HuH-7 (cell line): ENCODE measurements around the gene LLGL2.
"Not testable (repeated sequence)": the region's sequence is repeated elsewhere in the genome, so short reads cannot be mapped to it uniquely, and the experiment has no call there.

Experiments used
- DNase-seq: peaks from one replicate; pipeline ENCODE4 v3.0.0; 2011; ENCODE audit warnings: low spot score

Gene LLGL2

DNA sequence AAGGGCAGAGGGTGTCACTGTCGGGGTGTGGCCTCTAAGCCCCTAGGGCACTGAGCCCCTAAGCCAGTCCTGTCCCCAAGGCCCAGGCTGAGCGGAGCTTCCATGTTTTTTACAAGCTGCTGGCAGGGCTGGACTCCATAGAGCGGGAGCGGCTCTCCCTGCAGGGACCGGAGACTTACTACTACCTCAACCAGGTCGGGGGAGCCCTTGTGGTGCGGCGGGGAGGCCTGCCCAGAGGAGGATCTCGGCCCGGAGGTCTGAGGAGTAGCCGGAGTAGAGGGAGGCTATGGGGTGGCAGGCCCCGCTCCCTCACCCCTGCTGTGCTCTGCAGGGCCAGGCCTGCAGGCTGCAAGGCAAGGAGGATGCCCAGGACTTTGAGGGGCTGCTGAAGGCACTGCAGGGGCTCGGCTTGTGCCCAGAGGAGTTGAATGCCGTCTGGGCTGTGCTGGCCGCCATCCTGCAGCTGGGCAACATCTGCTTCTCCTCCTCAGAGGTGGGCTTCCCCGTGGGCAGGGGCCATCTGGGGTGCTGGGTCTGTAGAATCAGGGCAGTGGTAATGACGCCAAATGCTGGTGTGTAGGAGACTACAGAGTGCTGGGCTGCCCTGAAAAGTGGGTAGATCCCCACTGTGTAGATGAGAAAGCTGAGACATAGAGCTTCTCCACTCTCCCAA lies 67.0 kb downstream of the LLGL2 start:
- no peak for DNase-seq

DNA sequence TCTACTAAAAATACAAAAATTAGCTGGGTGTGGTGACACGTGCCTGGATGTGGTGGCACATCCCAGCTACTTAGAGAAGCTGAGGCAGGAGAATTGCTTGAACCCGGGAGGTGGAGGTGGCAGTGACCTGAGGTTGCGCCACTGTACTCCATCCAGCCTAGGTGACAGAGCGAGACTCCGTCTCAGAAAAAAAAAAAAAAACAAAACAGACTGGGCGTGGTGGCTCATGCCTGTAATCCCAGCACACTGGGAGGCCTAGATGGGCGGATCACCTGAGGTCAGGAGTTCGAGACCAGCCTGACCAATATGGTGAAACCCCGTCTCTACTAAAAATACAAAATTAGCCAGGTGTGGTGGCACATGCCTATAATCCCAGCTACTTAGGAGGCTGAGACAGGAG lies 67.9 kb downstream of the LLGL2 start:
- not testable (repeated sequence) for DNase-seq

GRCh38 chr17:75594499-75595283 lies 69.2 kb downstream of the LLGL2 start:
- no peak for DNase-seq

GRCh38 chr17:75595284-75595919 lies 69.9 kb downstream of the LLGL2 start:
- DNase-seq, result no peak

DNA sequence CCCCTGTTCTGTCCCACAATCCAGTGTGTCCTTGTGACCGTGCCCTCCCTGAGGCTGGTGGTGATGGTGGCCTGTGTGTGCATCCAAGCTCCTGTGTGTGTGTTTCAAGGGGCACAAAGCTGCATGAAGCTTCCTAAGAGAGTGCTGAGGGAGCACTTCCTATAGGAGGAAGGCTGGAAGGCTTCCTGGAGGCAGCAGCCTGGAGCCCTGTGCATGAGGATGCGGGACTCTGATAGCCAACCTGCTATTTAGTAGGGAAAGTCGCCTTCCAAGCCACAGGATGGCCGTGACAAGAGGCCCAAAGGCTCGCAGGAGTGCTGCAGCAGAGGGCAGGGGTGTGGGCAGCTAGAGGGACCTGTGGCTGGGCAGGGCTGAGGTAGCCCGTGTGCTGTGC lies 70.4 kb downstream of the LLGL2 start:
- DNase-seq, result no peak

DNA sequence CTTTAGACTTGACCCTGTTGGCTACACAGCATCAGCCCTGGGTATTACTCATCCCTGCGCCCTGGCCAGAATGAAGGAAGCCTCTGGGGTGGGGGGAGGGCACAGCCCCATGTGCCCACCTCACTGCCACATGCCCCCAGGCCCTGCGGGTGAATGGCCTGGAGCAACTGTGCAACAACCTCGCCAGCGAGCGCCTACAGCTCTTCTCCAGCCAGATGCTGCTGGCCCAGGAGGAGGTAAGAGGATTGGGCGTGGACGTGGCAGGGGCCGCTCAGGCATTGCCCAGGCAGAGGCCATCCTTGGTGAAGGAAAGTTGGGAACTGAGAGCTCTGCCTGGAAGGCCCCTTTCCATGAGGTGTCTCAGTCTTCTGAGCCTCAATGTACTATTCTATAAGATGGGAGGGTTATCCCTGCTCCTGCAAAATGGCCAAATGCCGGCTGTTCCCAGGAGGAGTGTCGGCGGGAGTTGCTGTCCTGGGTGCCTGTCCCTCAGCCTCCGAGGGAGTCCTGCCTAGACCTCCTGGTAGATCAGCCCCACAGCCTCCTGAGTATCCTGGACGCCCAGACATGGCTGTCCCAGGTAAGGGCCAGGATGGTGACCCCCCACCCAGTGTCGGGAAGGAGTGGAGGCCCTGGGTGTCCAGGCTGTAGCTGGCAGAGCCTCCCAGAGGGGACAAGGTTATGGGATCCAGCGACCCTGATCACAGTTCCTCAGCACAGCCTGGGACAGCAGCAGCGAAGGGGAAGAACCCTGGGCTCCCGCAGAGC lies 71.0 kb downstream of the LLGL2 start:
- DNase-seq, result no peak

DNA sequence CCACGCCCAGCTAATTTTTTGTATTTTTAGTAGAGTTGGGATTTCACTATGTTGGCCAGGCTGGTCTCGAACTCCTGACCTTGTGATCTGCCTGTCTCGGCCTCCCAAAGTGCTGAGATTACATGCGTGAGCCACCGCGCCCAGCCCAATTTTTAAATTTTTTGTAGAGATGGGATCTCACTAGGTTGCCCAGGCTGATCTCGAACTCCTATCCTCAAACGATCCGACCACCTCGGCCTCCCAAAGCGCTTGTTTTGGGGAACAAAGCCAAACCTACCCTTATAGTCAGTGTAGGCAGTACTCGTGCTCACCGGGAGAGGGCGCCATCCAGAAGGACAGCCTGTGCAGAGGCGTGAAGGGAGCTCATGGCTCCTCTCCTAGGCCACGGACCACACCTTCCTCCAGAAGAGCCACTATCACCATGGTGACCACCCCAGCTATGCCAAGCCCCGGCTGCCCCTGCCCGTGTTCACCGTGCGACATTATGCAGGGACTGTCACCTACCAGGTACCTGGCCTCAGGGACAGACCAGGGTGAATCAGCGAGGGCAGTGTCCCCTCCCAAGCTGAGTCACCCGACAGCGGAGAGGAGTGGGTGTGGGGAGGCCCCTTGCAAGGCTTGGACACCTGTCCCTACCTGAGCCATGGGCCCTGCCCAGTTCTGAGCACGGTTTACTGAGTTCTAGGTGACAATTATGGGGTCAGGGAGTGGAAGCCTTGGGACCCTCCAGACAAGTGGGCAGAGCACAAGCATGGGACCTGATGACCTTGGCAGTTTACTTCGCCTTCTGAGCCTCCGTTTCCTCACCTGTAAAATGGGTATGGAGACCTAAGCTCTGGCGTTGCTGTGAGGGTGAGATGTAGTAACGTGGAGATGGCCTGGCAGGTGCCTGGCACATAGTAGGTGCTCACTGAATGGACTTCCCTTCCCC lies 75.8 kb downstream of the LLGL2 start:
- DNase-seq, result peak; percentile 90

GRCh38 chr17:75602644-75603043 lies 77.1 kb downstream of the LLGL2 start:
- DNase-seq, result no peak

- no peak for DNase-seq
Measured at GRCh38 chr17:75603123-75603522, 77.6 kb downstream of the LLGL2 start.

DNA sequence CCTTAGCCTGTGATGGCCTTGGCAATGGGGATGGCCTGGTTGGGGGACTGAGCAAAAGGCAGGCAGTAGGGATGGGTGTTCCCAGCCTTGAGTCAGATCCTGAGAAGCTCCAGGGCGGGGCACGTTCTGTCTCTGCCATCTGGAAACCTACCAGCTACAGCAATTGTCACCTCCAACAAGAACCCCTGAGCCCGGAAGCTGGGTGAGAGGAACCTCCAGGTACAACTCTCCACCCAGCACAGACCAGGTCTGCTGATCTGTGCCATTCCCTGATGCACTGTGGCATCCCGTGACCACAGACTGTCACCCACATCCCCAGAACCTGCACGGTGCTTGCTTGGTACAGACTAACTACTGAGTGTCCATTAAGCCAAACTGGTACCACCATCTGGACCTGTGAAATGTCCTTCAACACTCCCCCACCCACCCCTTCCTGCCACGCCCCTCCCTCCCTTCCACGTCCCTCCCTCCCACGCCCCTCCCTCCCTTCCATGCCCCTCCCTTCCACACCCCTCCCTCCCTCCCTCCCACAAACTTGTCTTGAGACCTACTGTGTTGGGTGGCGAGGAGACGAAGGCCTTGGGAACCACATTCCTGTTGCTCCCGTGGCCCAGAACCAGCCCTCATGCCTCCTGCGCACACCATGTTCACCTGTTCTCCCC lies 78.7 kb downstream of the LLGL2 start:
- no peak for DNase-seq

DNA sequence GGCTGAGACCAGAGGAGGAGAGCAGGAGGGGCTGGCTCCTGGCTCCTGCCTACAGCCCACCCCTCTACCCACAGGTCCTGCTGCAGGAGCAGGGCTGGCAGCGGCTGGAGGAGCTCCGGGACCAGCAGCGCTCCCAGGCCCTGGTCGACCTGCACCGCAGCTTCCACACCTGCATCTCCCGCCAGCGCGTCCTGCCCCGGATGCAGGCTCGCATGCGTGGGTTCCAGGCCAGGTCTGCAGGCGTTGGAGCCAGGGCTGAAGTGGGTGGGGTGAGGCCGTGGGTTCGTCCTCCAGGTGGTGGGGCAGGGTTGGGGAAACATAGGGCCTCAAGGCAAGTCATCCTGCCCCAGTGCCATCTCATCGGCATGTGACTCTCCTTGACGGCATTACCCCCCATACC lies 80.3 kb downstream of the LLGL2 start:
- no peak for DNase-seq

GRCh38 chr17:75607086-75607485 lies 81.6 kb downstream of the LLGL2 start:
- no peak for DNase-seq

GRCh38 chr17:75610103-75610984 lies 84.8 kb downstream of the LLGL2 start:
- peak; percentile 63 for DNase-seq

DNA sequence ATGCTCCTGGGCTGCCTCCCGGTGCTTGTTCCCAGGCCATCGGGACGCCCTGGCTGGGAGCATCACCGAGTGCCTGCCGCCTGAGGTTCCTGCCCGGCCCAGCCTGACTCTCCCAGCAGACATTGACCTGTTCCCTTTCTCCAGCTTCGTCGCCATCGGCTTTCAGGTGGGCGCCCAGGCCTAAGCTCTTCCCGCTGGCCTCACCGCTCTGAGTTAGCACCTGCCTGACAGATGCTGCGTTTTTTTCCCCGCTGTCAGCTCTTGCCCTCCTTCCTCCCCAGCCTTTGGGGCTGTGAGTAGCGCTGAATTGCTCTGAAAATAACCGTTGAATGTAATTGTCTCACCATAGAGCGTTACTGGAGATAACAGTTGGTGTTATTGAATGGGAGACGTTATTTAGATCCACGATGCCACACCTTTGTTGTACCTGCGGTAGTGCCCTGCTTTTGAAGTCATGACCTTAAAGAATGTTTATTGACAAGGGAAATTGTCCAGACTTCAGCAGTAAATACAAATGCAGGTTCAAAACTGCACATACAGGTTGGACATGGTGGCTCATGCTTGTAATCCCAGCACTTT lies 86.4 kb downstream of the LLGL2 start:
- no peak for DNase-seq

- no peak for DNase-seq
Measured at GRCh38 chr17:75612906-75613626, 87.6 kb downstream of the LLGL2 start.

GRCh38 chr17:75614006-75614405 lies 88.5 kb downstream of the LLGL2 start:
- DNase-seq, result peak; percentile 97

DNA sequence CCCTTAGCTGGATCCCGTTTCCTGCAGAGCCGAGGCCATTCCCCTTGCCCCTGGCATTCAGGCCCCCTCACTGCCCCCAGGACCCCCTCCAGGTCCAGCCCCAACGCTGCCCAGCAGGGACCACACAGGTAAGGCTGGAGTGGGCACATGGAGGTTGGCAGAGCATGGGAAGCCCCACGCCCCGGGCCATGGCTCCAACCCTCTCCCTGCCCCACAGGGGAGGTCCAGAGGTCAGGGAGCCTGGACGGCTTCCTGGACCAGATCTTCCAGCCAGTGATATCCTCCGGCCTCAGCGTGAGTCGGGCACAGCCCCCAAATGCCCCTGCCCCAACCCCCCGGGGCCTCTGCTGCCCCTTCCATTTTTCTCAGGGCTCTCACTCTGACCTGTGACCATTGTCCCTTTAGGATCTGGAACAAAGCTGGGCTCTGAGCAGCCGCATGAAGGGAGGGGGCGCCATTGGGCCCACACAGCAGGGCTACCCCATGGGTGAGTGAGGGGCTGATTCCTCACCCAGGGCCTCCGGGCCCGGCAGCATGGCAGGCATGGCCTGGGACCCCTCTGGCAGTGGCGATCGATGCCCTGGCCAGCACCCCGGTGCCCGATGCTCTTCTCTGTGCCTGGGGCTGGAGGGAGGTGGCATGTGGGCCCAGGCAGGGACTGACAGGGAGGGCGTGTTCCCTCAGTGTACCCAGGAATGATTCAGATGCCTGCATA lies 89.2 kb downstream of the LLGL2 start:
- DNase-seq, result no peak

GRCh38 chr17:75615301-75615700 lies 89.8 kb downstream of the LLGL2 start:
- DNase-seq, result peak; percentile 61
